ENCODE results near the gene MET. TPM values are rescaled to one million over a fixed set of nuclear protein-coding genes. Genes with fewer than 3 reads are reported as not detected.

The MET gene
- total RNA-seq, 2 donors from 2014 or later: 15.8 to 18.6 TPM

- DNase-seq (ENCODE audit: low spot score): no peak
- TF ChIP-seq, protein P1, sequence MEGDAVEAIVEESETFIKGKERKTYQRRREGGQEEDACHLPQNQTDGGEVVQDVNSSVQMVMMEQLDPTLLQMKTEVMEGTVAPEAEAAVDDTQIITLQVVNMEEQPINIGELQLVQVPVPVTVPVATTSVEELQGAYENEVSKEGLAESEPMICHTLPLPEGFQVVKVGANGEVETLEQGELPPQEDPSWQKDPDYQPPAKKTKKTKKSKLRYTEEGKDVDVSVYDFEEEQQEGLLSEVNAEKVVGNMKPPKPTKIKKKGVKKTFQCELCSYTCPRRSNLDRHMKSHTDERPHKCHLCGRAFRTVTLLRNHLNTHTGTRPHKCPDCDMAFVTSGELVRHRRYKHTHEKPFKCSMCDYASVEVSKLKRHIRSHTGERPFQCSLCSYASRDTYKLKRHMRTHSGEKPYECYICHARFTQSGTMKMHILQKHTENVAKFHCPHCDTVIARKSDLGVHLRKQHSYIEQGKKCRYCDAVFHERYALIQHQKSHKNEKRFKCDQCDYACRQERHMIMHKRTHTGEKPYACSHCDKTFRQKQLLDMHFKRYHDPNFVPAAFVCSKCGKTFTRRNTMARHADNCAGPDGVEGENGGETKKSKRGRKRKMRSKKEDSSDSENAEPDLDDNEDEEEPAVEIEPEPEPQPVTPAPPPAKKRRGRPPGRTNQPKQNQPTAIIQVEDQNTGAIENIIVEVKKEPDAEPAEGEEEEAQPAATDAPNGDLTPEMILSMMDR (IDR thresholded peaks at IDR 0.05): no peak
- H3K27me3 ChIP-seq (replicated peaks; ENCODE audit: insufficient read depth): no peaks in the 10 kb centered on the region
- H3K9me3 ChIP-seq: no peaks in the 10 kb centered on the region
- no peak for ATAC-seq (ENCODE audit: insufficient number of reproducible peaks, low FRiP score, low read depth)
- H3K4me3 ChIP-seq: no peak overlapping the region
- H3K4me1 ChIP-seq (ENCODE audit: control insufficient read depth in 1 of 2, low read depth in 2 of 2): peaks cover 0 to 6% of the 10 kb centered on the region in 2 donors
- H3K36me3 ChIP-seq: no peaks in the 10 kb centered on the region
- H3K27ac ChIP-seq: no peak overlapping the region
Measured at GRCh38 chr7:116683786-116684185, 11.8 kb downstream of the MET start.

DNA sequence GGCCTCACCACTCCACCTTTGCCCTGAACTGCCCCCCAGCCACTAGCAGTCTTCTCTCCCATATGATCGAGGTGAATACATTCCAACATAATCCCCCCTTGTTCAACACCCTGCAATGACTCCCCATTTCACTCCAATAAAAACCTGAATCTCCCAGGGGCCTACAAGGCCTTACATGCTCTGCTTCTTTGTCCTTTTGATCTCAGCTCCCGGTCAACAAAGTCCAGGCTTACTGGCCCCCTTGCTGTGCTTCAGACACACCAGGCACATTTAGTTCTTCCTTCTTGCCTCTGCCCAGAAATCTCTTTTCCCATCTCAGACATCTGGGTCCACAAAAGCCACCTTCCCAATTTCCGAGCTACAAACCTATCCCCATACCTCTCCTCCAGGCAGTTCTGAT is 14.0 kb downstream of the MET start:
- Histone ChIP-seq H3K4me1 (ENCODE audit: control insufficient read depth in 1 of 2, low read depth in 2 of 2) (peaks cover 0 to 6% of the 10 kb centered on the region in 2 donors), H3K27ac (no peak overlapping the region), H3K36me3 (no peaks in the 10 kb centered on the region), H3K4me3 (no peak overlapping the region), H3K27me3 (replicated peaks; ENCODE audit: insufficient read depth) (no peaks in the 10 kb centered on the region), H3K9me3 (no peaks in the 10 kb centered on the region)
- DNase-seq (ENCODE audit: low spot score) (no peak), ATAC-seq (ENCODE audit: insufficient number of reproducible peaks, low FRiP score, low read depth) (no peak)
- TF ChIP-seq, protein P1 (IDR thresholded peaks at IDR 0.05): no peak

- Histone ChIP-seq H3K36me3 (no peaks in the 10 kb centered on the region), H3K4me1 (ENCODE audit: control insufficient read depth in 1 of 2, low read depth in 2 of 2) (peaks cover 0 to 6% of the 10 kb centered on the region in 2 donors), H3K4me3 (no peak overlapping the region), H3K27me3 (replicated peaks; ENCODE audit: insufficient read depth) (no peaks in the 10 kb centered on the region), H3K27ac (no peak overlapping the region), H3K9me3 (no peaks in the 10 kb centered on the region)
- DNase-seq (ENCODE audit: low spot score) (no peak), ATAC-seq (ENCODE audit: insufficient number of reproducible peaks, low FRiP score, low read depth) (no peak)
- TF ChIP-seq, protein P1 (IDR thresholded peaks at IDR 0.05): no peak
Measured at GRCh38 chr7:116686812-116687419, 14.9 kb downstream of the MET start.

GRCh38 chr7:116687801-116688201 is 15.8 kb downstream of the MET start:
- Histone ChIP-seq H3K36me3 (no peaks in the 10 kb centered on the region), H3K27ac (no peak overlapping the region), H3K4me3 (no peak overlapping the region), H3K4me1 (ENCODE audit: control insufficient read depth in 1 of 2, low read depth in 2 of 2) (peaks cover 0 to 10% of the 10 kb centered on the region in 2 donors), H3K27me3 (replicated peaks; ENCODE audit: insufficient read depth) (no peaks in the 10 kb centered on the region), H3K9me3 (no peaks in the 10 kb centered on the region)
- TF ChIP-seq, protein P1 (IDR thresholded peaks at IDR 0.05): no peak
- DNase-seq (ENCODE audit: low spot score) (no peak), ATAC-seq (ENCODE audit: insufficient number of reproducible peaks, low FRiP score, low read depth) (no peak)

- no peak overlapping the region for H3K4me3 ChIP-seq
- ATAC-seq (ENCODE audit: insufficient number of reproducible peaks, low FRiP score, low read depth): peak; percentile 14
- no peaks in the 10 kb centered on the region for H3K9me3 ChIP-seq
- TF ChIP-seq, protein P1 (IDR thresholded peaks at IDR 0.05): no peak
- DNase-seq (ENCODE audit: low spot score): no peak
- H3K27me3 ChIP-seq (replicated peaks; ENCODE audit: insufficient read depth): no peaks in the 10 kb centered on the region
- no peak overlapping the region for H3K27ac ChIP-seq
- no peaks in the 10 kb centered on the region for H3K36me3 ChIP-seq
- H3K4me1 ChIP-seq (ENCODE audit: control insufficient read depth in 1 of 2, low read depth in 2 of 2): peaks cover 0 to 14% of the 10 kb centered on the region in 2 donors
Measured at GRCh38 chr7:116689790-116690259, 17.8 kb downstream of the MET start.

Measured in thoracic aorta (tissue), 2 donors.